ENCODE measurements around the gene ZBTB32. TPM values are rescaled to one million over a fixed set of nuclear protein-coding genes. Genes with fewer than 3 reads are reported as not detected.
"Not testable (repeated sequence)": the region's sequence is repeated elsewhere in the genome, so short reads cannot be mapped to it uniquely, and the experiment has no call there.

Gene ZBTB32, protein sequence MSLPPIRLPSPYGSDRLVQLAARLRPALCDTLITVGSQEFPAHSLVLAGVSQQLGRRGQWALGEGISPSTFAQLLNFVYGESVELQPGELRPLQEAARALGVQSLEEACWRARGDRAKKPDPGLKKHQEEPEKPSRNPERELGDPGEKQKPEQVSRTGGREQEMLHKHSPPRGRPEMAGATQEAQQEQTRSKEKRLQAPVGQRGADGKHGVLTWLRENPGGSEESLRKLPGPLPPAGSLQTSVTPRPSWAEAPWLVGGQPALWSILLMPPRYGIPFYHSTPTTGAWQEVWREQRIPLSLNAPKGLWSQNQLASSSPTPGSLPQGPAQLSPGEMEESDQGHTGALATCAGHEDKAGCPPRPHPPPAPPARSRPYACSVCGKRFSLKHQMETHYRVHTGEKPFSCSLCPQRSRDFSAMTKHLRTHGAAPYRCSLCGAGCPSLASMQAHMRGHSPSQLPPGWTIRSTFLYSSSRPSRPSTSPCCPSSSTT
- total RNA-seq (2021; fragmentation: NEBNext Ultra II Directional; extraction: Animal tissue kit (Norgen Biotek cat#: 25700)) = not detected
- long read RNA-seq = 0 reads

DNA sequence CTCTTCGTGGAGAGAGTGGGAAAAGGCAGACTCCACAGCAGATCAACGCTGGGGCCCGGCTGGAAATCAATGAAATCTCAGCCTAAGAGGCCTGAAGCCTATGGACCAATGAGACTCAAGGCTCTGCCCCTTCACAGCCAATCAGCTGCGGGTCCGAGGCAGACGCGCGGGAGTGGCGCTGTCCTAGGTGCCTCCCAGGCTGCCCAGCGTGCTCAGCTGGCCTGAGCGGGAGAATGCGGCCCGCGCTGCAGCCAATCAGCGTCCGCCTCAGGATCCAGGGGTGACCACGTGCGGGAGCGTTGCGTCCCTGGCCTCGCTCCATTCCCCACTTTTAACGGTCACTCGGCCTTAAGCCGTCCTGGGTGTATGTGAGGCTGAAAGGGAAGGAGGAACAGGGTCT, at the start of gene ZBTB32:
ZBTB32 (plus strand) TSS at position 341 of the 400 bp plus-strand sequence. CDS start 10,069 bp downstream, outside the sequence.
- peaks cover 2% of the 10 kb centered on the region for H3K27me3 Mint-ChIP-seq (ENCODE audit: insufficient read depth)
- no peak within 1 kb of the TSS for H3K27ac Mint-ChIP-seq
- TF ChIP-seq, protein P1, sequence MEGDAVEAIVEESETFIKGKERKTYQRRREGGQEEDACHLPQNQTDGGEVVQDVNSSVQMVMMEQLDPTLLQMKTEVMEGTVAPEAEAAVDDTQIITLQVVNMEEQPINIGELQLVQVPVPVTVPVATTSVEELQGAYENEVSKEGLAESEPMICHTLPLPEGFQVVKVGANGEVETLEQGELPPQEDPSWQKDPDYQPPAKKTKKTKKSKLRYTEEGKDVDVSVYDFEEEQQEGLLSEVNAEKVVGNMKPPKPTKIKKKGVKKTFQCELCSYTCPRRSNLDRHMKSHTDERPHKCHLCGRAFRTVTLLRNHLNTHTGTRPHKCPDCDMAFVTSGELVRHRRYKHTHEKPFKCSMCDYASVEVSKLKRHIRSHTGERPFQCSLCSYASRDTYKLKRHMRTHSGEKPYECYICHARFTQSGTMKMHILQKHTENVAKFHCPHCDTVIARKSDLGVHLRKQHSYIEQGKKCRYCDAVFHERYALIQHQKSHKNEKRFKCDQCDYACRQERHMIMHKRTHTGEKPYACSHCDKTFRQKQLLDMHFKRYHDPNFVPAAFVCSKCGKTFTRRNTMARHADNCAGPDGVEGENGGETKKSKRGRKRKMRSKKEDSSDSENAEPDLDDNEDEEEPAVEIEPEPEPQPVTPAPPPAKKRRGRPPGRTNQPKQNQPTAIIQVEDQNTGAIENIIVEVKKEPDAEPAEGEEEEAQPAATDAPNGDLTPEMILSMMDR (IDR thresholded peaks at IDR 0.05) = no peak
- H3K4me3 Mint-ChIP-seq = no peak within 1 kb of the TSS
- DNase-seq = peak; percentile 26
- H3K36me3 Mint-ChIP-seq (ENCODE audit: low read depth) = no peaks in the 10 kb centered on the region
- peaks cover 6% of the 10 kb centered on the region for H3K4me1 Mint-ChIP-seq (ENCODE audit: low read depth)
- no peaks in the 10 kb centered on the region for H3K9me3 Mint-ChIP-seq

DNA sequence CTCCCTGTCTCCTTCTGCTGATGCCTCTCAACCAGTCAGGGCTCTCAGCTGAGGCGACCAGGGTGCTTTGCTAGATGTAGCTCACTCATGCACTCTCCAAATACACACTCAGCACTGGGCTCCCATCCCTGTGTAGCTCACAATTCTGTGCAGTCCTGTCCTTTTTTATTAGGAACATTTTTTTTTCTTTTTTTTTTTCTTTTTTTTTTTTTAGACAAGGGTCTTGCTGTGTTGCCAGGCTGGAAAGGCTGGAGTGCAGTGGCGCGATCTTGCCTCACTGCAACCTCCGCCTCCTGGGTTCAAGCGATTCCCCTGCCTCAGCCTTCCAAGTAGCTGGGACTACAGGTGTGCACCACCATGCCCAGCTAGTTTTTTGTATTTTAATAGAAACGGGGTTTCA, 49.5 kb upstream of the ZBTB32 start:
- not testable (repeated sequence) for H3K4me3 Mint-ChIP-seq; H3K27ac Mint-ChIP-seq; H3K27me3 Mint-ChIP-seq (ENCODE audit: insufficient read depth); DNase-seq; H3K4me1 Mint-ChIP-seq (ENCODE audit: low read depth); H3K9me3 Mint-ChIP-seq
- peaks cover 20% of the 10 kb centered on the region for H3K36me3 Mint-ChIP-seq (ENCODE audit: low read depth)

DNA sequence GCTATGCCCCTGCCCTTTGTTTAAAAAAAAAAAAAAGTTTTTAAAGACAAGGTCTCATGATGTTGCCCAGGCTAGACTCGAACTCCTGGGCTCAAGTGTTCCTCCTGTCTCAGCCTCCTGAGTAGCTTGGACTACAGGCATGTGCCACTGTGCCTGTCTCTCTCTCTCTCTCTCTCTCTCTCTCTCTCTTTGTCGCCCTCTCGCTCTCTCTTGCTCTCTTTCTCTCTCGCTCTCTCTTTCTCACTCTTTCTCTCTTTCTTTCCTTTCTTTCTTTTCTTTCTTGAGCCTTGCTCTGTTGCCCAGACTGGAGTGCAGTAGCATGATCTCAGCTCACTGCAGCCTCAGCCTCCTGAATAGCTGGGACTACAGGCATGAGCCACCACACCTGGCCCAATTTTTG, 48.8 kb upstream of the ZBTB32 start:
- H3K9me3 Mint-ChIP-seq = no peaks in the 10 kb centered on the region
- H3K4me3 Mint-ChIP-seq = no peak overlapping the region
- no peak overlapping the region for H3K27ac Mint-ChIP-seq
- no peaks in the 10 kb centered on the region for H3K27me3 Mint-ChIP-seq (ENCODE audit: insufficient read depth)
- H3K36me3 Mint-ChIP-seq (ENCODE audit: low read depth) = peaks cover 22% of the 10 kb centered on the region
- TF ChIP-seq, protein P1 (IDR thresholded peaks at IDR 0.05) = no peak
- no peak for DNase-seq
- no peaks in the 10 kb centered on the region for H3K4me1 Mint-ChIP-seq (ENCODE audit: low read depth)

DNA sequence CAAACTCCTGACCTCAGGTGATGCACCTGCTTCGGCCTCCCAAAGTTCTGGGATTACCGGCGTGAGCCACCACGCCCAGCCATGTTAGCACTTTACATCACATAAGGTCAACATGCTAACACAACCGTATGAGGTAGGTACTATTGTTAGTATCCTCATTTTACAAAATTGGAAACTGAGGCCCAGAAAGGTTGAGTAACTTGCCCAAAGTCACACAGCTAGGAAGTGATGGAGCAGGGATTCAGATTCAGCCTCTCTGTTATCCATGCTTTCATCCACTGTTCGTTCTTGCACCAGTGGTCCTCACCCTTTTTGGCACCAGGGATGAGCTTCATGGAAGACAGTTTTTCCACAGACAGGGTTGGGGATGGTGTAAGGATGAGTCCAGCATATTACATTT, 47.7 kb upstream of the ZBTB32 start:
- no peak overlapping the region for H3K27ac Mint-ChIP-seq
- H3K36me3 Mint-ChIP-seq (ENCODE audit: low read depth) = peaks cover 28% of the 10 kb centered on the region
- TF ChIP-seq, protein P1 (IDR thresholded peaks at IDR 0.05) = no peak
- H3K27me3 Mint-ChIP-seq (ENCODE audit: insufficient read depth) = no peaks in the 10 kb centered on the region; the same call in 1 of the 2 replicates
- DNase-seq = no peak
- H3K4me1 Mint-ChIP-seq (ENCODE audit: low read depth) = no peaks in the 10 kb centered on the region
- H3K9me3 Mint-ChIP-seq = no peaks in the 10 kb centered on the region
- no peak overlapping the region for H3K4me3 Mint-ChIP-seq

DNA sequence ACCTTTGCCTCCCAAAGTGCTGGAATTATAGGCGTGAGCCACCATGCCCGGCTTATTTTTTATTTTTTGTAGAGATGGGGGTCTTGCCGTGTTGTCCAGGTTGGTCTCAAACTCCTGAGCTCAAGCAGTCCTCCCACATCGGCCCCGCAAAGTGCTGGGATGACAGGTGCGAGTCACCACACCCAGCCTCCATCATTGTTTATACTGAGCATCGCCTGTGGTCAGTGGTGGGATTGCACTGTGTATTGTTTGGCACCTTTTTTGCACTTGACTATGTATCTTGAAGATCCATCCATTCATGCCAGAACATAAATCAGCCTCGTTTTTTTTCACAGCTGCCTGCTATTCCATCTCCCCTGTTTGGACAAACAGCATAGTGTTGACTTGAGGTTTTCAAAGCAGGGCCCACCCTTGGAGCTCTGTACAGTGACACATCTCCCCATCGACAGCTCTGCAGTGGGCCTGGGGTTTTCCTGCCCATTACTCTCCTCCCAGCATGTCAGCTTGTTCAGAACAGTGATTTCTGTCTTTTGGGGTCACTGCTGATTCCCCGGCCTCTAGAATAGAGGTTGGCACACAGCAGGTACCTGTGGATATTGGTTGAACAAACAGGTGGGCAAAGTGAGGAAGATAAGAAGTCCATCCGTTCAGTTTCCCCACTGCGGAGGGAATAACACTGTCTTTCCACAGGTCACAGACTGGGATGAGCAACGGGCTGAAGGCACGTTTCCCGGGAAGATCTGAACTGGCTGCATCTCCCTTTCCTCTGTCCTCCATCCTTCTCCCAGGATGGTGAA, 46.3 kb upstream of the ZBTB32 start:
- Mint-ChIP-seq H3K4me3 (no peak overlapping the region), H3K9me3 (no peaks in the 10 kb centered on the region), H3K27ac (no peak overlapping the region), H3K4me1 (ENCODE audit: low read depth) (no peaks in the 10 kb centered on the region), H3K36me3 (ENCODE audit: low read depth) (peaks cover 38% of the 10 kb centered on the region), H3K27me3 (ENCODE audit: insufficient read depth) (no peaks in the 10 kb centered on the region; the same call in 1 of the 2 replicates)
- no peak for DNase-seq
- TF ChIP-seq, protein P1 (IDR thresholded peaks at IDR 0.05) = peak; percentile 64
